Nephron progenitor cell (in vitro differentiated cells): ENCODE data around the gene SUSD5.

Experiments used
- DNase-seq: peaks from one replicate; pipeline ENCODE4 v3.0.0; 2021
- H3K27ac Mint-ChIP-seq: 2 replicates; pipeline ENCODE4 v1.8.0; 2021; ENCODE audit warnings: mild to moderate bottlenecking, moderate library complexity, mixed read lengths
- H3K27me3 Mint-ChIP-seq: 2 replicates; pipeline ENCODE4 v1.8.0; 2021; ENCODE audit warnings: mild to moderate bottlenecking, low read depth, mixed read lengths; ENCODE audit not compliant: poor library complexity
- H3K36me3 Mint-ChIP-seq: 2 replicates; pipeline ENCODE4 v1.8.0; 2021; ENCODE audit warnings: low read depth, mixed read lengths
- H3K4me1 Mint-ChIP-seq: 2 replicates; pipeline ENCODE4 v1.8.0; 2021; ENCODE audit warnings: mixed read lengths
- H3K4me3 Mint-ChIP-seq: 2 replicates; pipeline ENCODE4 v1.8.0; 2021; ENCODE audit warnings: mild to moderate bottlenecking, moderate library complexity, mixed read lengths
- H3K9me3 Mint-ChIP-seq: 2 replicates; pipeline ENCODE4 v1.8.0; 2021; ENCODE audit warnings: mild to moderate bottlenecking, moderate library complexity, mixed read lengths
- TF ChIP-seq, protein P1 (sequence below): fragments of 200-600 bp; sonication (generic); IDR thresholded peaks from 2 replicates; pipeline ENCODE4 v1.5.0; 2021; ENCODE audit warnings: antibody characterized with exemption

Gene SUSD5

GRCh38 chr3:33229066-33229465 lies 10.5 kb upstream of the SUSD5 start:
- no peak for DNase-seq
- Mint-ChIP-seq H3K4me1 (peaks cover 28% of the 10 kb centered on the region), H3K27ac (no peak overlapping the region), H3K9me3 (peaks cover 5% of the 10 kb centered on the region), H3K36me3 (no peaks in the 10 kb centered on the region), H3K4me3 (no peak overlapping the region), H3K27me3 (peaks cover 26% of the 10 kb centered on the region)
- TF ChIP-seq, protein P1, sequence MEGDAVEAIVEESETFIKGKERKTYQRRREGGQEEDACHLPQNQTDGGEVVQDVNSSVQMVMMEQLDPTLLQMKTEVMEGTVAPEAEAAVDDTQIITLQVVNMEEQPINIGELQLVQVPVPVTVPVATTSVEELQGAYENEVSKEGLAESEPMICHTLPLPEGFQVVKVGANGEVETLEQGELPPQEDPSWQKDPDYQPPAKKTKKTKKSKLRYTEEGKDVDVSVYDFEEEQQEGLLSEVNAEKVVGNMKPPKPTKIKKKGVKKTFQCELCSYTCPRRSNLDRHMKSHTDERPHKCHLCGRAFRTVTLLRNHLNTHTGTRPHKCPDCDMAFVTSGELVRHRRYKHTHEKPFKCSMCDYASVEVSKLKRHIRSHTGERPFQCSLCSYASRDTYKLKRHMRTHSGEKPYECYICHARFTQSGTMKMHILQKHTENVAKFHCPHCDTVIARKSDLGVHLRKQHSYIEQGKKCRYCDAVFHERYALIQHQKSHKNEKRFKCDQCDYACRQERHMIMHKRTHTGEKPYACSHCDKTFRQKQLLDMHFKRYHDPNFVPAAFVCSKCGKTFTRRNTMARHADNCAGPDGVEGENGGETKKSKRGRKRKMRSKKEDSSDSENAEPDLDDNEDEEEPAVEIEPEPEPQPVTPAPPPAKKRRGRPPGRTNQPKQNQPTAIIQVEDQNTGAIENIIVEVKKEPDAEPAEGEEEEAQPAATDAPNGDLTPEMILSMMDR: no peak

GRCh38 chr3:33221241-33221640 lies 2.6 kb upstream of the SUSD5 start:
- Mint-ChIP-seq H3K4me3 (no peak overlapping the region), H3K27me3 (peaks cover 66% of the 10 kb centered on the region), H3K27ac (no peak overlapping the region), H3K36me3 (no peaks in the 10 kb centered on the region), H3K9me3 (peaks cover 6% of the 10 kb centered on the region), H3K4me1 (peaks cover 15% of the 10 kb centered on the region)
- no peak for DNase-seq
- TF ChIP-seq, protein P1: no peak

DNA sequence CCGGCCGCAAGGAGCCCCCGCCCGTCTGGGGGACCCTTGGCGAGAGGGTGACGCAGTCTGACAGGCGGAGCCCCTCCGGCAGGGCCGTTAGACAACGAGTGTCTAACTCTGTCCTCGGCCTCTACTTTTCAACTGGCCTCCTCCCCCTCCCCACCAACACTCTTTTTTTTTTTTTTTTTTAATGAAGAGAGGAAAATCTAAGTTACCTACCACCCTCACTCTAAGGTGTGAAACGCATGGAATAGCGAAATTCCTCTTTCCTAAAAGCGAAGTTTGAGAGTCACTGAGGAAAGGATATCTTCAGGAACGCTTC lies 521 bp upstream of the SUSD5 start:
- DNase-seq: no peak
- peaks cover 15% of the 10 kb centered on the region for H3K4me1 Mint-ChIP-seq
- H3K27ac Mint-ChIP-seq: no peak overlapping the region
- peaks cover 73% of the 10 kb centered on the region for H3K27me3 Mint-ChIP-seq
- peaks cover 14% of the 10 kb centered on the region for H3K9me3 Mint-ChIP-seq
- TF ChIP-seq, protein P1: no peak
- peak overlapping the region; percentile 80 for H3K4me3 Mint-ChIP-seq
- peaks cover 5% of the 10 kb centered on the region for H3K36me3 Mint-ChIP-seq

- Mint-ChIP-seq H3K27me3 (peaks cover 76% of the 10 kb centered on the region), H3K4me3 (peak overlapping the region; percentile 80), H3K4me1 (peaks cover 15% of the 10 kb centered on the region), H3K27ac (no peak overlapping the region), H3K36me3 (peaks cover 5% of the 10 kb centered on the region), H3K9me3 (peaks cover 14% of the 10 kb centered on the region)
- peak; percentile 8 for DNase-seq
- TF ChIP-seq, protein P1: no peak
These were observed 654 bp downstream of the SUSD5 start for GRCh38 chr3:33217866-33218445.

- no peak for DNase-seq
- peaks cover 15% of the 10 kb centered on the region for H3K4me1 Mint-ChIP-seq
- TF ChIP-seq, protein P1: no peak
- peaks cover 14% of the 10 kb centered on the region for H3K9me3 Mint-ChIP-seq
- peaks cover 19% of the 10 kb centered on the region for H3K36me3 Mint-ChIP-seq
- H3K27me3 Mint-ChIP-seq: peaks cover 60% of the 10 kb centered on the region
- H3K27ac Mint-ChIP-seq: no peak overlapping the region
- no peak overlapping the region for H3K4me3 Mint-ChIP-seq
These were observed 2.9 kb downstream of the SUSD5 start for GRCh38 chr3:33215739-33216138.

DNA sequence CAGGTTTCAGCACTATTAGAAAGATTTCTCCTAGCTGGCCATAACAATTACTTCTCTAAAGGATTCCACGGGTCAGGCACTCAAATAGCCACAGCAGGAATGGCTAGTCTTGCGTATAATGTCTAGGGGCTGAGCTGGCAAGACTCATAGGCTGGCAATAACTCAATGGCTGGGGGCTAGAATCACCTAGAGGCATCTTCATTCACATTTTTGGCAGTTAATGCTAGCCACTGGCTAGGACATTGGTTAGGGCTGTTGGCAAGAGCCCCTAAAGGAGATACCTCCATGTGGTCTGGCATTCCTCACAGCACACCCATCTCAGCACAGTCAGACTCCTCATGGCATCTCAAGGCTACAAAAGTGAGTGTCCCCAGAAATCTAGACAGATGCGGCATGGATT lies 6.2 kb downstream of the SUSD5 start:
- H3K4me1 Mint-ChIP-seq: peaks cover 1% of the 10 kb centered on the region
- TF ChIP-seq, protein P1: no peak
- H3K36me3 Mint-ChIP-seq: peaks cover 51% of the 10 kb centered on the region
- peaks cover 36% of the 10 kb centered on the region for H3K27me3 Mint-ChIP-seq
- peaks cover 36% of the 10 kb centered on the region for H3K9me3 Mint-ChIP-seq
- DNase-seq: no peak
- H3K4me3 Mint-ChIP-seq: no peak overlapping the region
- no peak overlapping the region for H3K27ac Mint-ChIP-seq
